ENCODE data around the gene USP1.

- TF ChIP-seq RBBP5 (conservative IDR thresholded peaks at IDR 0.05) (no peak), CEBPB (IDR thresholded peaks at IDR 0.05; ENCODE audit: borderline replicate concordance in 1 of 2, low read depth in 2 of 2, low read length in 2 of 2) (no peak), SUPT20H (IDR thresholded peaks at IDR 0.05; ENCODE audit: borderline replicate concordance, control insufficient read depth, low read depth, low read length) (no peak), TAF1 (IDR thresholded peaks at IDR 0.05; ENCODE audit: borderline replicate concordance, low read depth, low read length) (no peak), HCFC1 (IDR thresholded peaks at IDR 0.05; ENCODE audit: low read length) (no peak), POLR2A (IDR thresholded peaks at IDR 0.05; ENCODE audit: low read depth, low read length) (no peak), EGR1 (IDR thresholded peaks at IDR 0.05; ENCODE audit: borderline replicate concordance in 1 of 2, low read depth in 2 of 2, low read length in 2 of 2) (no peak), TCF3 (IDR thresholded peaks at IDR 0.05; ENCODE audit: borderline replicate concordance, insufficient read depth, low read depth, low read length) (no peak)
- TF ChIP-seq, protein P1, sequence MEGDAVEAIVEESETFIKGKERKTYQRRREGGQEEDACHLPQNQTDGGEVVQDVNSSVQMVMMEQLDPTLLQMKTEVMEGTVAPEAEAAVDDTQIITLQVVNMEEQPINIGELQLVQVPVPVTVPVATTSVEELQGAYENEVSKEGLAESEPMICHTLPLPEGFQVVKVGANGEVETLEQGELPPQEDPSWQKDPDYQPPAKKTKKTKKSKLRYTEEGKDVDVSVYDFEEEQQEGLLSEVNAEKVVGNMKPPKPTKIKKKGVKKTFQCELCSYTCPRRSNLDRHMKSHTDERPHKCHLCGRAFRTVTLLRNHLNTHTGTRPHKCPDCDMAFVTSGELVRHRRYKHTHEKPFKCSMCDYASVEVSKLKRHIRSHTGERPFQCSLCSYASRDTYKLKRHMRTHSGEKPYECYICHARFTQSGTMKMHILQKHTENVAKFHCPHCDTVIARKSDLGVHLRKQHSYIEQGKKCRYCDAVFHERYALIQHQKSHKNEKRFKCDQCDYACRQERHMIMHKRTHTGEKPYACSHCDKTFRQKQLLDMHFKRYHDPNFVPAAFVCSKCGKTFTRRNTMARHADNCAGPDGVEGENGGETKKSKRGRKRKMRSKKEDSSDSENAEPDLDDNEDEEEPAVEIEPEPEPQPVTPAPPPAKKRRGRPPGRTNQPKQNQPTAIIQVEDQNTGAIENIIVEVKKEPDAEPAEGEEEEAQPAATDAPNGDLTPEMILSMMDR (IDR thresholded peaks at IDR 0.05 in 2 of 3, conservative IDR thresholded peaks at IDR 0.05 in 1 of 3; ENCODE audit: control insufficient read depth in 2 of 3, extremely low read depth in 1 of 3, insufficient read depth in 1 of 3, low read depth in 3 of 3, low read length in 3 of 3), result no peak
Observed at GRCh38 chr1:62452951-62453350, 16.1 kb downstream of the USP1 start.
